ENCODE results near the gene ZBTB20.

- no peak for TF ChIP-seq CTCF (IDR thresholded peaks at IDR 0.05; ENCODE audit: insufficient read depth, low read length)
- no peak for TF ChIP-seq POLR2AphosphoS5 (IDR thresholded peaks at IDR 0.05; ENCODE audit: low read depth)
- no peak for TF ChIP-seq GABPA (IDR thresholded peaks at IDR 0.05; ENCODE audit: low read depth)
- TF ChIP-seq, protein P1, sequence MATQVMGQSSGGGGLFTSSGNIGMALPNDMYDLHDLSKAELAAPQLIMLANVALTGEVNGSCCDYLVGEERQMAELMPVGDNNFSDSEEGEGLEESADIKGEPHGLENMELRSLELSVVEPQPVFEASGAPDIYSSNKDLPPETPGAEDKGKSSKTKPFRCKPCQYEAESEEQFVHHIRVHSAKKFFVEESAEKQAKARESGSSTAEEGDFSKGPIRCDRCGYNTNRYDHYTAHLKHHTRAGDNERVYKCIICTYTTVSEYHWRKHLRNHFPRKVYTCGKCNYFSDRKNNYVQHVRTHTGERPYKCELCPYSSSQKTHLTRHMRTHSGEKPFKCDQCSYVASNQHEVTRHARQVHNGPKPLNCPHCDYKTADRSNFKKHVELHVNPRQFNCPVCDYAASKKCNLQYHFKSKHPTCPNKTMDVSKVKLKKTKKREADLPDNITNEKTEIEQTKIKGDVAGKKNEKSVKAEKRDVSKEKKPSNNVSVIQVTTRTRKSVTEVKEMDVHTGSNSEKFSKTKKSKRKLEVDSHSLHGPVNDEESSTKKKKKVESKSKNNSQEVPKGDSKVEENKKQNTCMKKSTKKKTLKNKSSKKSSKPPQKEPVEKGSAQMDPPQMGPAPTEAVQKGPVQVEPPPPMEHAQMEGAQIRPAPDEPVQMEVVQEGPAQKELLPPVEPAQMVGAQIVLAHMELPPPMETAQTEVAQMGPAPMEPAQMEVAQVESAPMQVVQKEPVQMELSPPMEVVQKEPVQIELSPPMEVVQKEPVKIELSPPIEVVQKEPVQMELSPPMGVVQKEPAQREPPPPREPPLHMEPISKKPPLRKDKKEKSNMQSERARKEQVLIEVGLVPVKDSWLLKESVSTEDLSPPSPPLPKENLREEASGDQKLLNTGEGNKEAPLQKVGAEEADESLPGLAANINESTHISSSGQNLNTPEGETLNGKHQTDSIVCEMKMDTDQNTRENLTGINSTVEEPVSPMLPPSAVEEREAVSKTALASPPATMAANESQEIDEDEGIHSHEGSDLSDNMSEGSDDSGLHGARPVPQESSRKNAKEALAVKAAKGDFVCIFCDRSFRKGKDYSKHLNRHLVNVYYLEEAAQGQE (IDR thresholded peaks at IDR 0.05; ENCODE audit: insufficient replicate concordance, low read depth) = no peak
- no peak for TF ChIP-seq SPI1 (IDR thresholded peaks at IDR 0.05; ENCODE audit: borderline replicate concordance, low read depth)
Observed at GRCh38 chr3:115062412-115062956, 84.6 kb downstream of the ZBTB20 start.
